ENCODE results near the gene GPRIN1.

GRCh38 chr5:176612855-176613254, 2.9 kb upstream of the GPRIN1 start:
- TF ChIP-seq RCOR1 (IDR thresholded peaks at IDR 0.05; ENCODE audit: low read length) (no peak), SMC3 (IDR thresholded peaks at IDR 0.05; ENCODE audit: low read depth, low read length) (no peak), REST (IDR thresholded peaks at IDR 0.05; ENCODE audit: low read depth, low read length) (no peak), NFIC (IDR thresholded peaks at IDR 0.05; ENCODE audit: borderline replicate concordance) (no peak), TAF1 (IDR thresholded peaks at IDR 0.05; ENCODE audit: borderline replicate concordance, low read depth, low read length) (no peak), RFX5 (IDR thresholded peaks at IDR 0.05; ENCODE audit: low read length) (no peak), YY1 (IDR thresholded peaks at IDR 0.05; ENCODE audit: low read depth) (no peak), EP300 (IDR thresholded peaks at IDR 0.05; ENCODE audit: borderline replicate concordance in 1 of 2, low read depth in 1 of 2, low read length in 1 of 2) (no peak), FOXJ3 (CRISPR knock-in tag; IDR thresholded peaks at IDR 0.05) (no peak), CHD2 (IDR thresholded peaks at IDR 0.05; ENCODE audit: low read length, partially characterized antibody) (no peak)
- TF ChIP-seq, protein P1, sequence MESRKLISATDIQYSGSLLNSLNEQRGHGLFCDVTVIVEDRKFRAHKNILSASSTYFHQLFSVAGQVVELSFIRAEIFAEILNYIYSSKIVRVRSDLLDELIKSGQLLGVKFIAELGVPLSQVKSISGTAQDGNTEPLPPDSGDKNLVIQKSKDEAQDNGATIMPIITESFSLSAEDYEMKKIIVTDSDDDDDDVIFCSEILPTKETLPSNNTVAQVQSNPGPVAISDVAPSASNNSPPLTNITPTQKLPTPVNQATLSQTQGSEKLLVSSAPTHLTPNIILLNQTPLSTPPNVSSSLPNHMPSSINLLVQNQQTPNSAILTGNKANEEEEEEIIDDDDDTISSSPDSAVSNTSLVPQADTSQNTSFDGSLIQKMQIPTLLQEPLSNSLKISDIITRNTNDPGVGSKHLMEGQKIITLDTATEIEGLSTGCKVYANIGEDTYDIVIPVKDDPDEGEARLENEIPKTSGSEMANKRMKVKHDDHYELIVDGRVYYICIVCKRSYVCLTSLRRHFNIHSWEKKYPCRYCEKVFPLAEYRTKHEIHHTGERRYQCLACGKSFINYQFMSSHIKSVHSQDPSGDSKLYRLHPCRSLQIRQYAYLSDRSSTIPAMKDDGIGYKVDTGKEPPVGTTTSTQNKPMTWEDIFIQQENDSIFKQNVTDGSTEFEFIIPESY (IDR thresholded peaks at IDR 0.05; ENCODE audit: borderline replicate concordance, low read depth): no peak
- TF ChIP-seq, protein P2, sequence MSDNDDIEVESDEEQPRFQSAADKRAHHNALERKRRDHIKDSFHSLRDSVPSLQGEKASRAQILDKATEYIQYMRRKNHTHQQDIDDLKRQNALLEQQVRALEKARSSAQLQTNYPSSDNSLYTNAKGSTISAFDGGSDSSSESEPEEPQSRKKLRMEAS (IDR thresholded peaks at IDR 0.05; ENCODE audit: low read depth): no peak
- TF ChIP-seq, protein P3, sequence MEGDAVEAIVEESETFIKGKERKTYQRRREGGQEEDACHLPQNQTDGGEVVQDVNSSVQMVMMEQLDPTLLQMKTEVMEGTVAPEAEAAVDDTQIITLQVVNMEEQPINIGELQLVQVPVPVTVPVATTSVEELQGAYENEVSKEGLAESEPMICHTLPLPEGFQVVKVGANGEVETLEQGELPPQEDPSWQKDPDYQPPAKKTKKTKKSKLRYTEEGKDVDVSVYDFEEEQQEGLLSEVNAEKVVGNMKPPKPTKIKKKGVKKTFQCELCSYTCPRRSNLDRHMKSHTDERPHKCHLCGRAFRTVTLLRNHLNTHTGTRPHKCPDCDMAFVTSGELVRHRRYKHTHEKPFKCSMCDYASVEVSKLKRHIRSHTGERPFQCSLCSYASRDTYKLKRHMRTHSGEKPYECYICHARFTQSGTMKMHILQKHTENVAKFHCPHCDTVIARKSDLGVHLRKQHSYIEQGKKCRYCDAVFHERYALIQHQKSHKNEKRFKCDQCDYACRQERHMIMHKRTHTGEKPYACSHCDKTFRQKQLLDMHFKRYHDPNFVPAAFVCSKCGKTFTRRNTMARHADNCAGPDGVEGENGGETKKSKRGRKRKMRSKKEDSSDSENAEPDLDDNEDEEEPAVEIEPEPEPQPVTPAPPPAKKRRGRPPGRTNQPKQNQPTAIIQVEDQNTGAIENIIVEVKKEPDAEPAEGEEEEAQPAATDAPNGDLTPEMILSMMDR (IDR thresholded peaks at IDR 0.05): no peak
